GM12875 (cell line): ENCODE measurements around the gene LRP8.

Experiments used
- H3K4me3 ChIP-seq: one replicate; pipeline ENCODE4 v1.5.1; 2011; ENCODE audit warnings: low read depth, low read length, control low read depth
- CTCF ChIP-seq: IDR thresholded peaks from 2 replicates; pipeline ENCODE4 v1.5.1; 2011; ENCODE audit warnings: low read depth, mild to moderate bottlenecking, control low read depth, inconsistent platforms, low read length, moderate library complexity, borderline replicate concordance; ENCODE audit not compliant: insufficient read depth

LRP8 gene

GRCh38 chr1:53349968-53350852 lies 22.3 kb upstream of the LRP8 start:
- TF ChIP-seq CTCF: no peak
- no peak overlapping the region for H3K4me3 ChIP-seq

GRCh38 chr1:53349369-53349835 lies 21.5 kb upstream of the LRP8 start:
- no peak overlapping the region for H3K4me3 ChIP-seq

GRCh38 chr1:53348486-53349368 lies 20.9 kb upstream of the LRP8 start:
- no peak overlapping the region for H3K4me3 ChIP-seq
- no peak for TF ChIP-seq CTCF

More at GRCh38 chr1:53349369-53349835, 21.5 kb upstream of the LRP8 start:
- no peak for TF ChIP-seq CTCF

- no peak for TF ChIP-seq CTCF
- no peak overlapping the region for H3K4me3 ChIP-seq
Measured at GRCh38 chr1:53346814-53347176, 18.9 kb upstream of the LRP8 start.

GRCh38 chr1:53345996-53346813 lies 18.3 kb upstream of the LRP8 start:
- H3K4me3 ChIP-seq: no peak overlapping the region
- TF ChIP-seq CTCF: no peak

- no peak overlapping the region for H3K4me3 ChIP-seq
- TF ChIP-seq CTCF: no peak
Measured at GRCh38 chr1:53344921-53345838, 17.3 kb upstream of the LRP8 start.
